ENCODE results near the gene ATOH8.

Gene ATOH8

GRCh38 chr2:85753525-85754312, at the start of gene ATOH8:
ATOH8 (plus strand) TSS chr2:85753991; CDS start chr2:85754190, 199 bp downstream.
- CTCF ChIA-PET, result interaction anchor here (0.9 to 5.5 kb wide), 7 partner anchors 10 to 61 kb away, joined by 3 to 40 read pairs (median 4); no protein-coding TSS in a partner anchor
- H3K27ac ChIP-seq, result peak within 1 kb of the TSS; percentile 10; the same call in 1 of the 2 replicates
- POLR2A ChIA-PET (ENCODE audit: low non-redundant PET), result no interaction called here
- DNase-seq (ENCODE audit: low spot score), result no peak
- no peak for TF ChIP-seq CTCF (conservative IDR thresholded peaks at IDR 0.05; ENCODE audit: low read depth)

GRCh38 chr2:85704038-85704437, 49.8 kb upstream of the ATOH8 start:
- TF ChIP-seq CTCF (conservative IDR thresholded peaks at IDR 0.05; ENCODE audit: low read depth), result no peak
- ChIA-PET CTCF (interaction anchor here (2.7 kb wide), 1 partner anchor 67 kb away, joined by 7 read pairs; no protein-coding TSS in a partner anchor), POLR2A (ENCODE audit: low non-redundant PET) (no interaction called here)
- no peak overlapping the region for H3K27ac ChIP-seq
- DNase-seq (ENCODE audit: low spot score), result no peak

GRCh38 chr2:85704800-85705679, 48.8 kb upstream of the ATOH8 start:
- ChIA-PET CTCF (interaction anchor here (0.6 to 2.7 kb wide), 3 partner anchors 24 to 68 kb away, joined by 3 to 7 read pairs (median 4); no protein-coding TSS in a partner anchor), POLR2A (ENCODE audit: low non-redundant PET) (no interaction called here)
- DNase-seq (ENCODE audit: low spot score), result no peak
- TF ChIP-seq CTCF (conservative IDR thresholded peaks at IDR 0.05; ENCODE audit: low read depth), result no peak
- peak overlapping the region; percentile 75 for H3K27ac ChIP-seq

- DNase-seq (ENCODE audit: low spot score), result peak; percentile 86
- TF ChIP-seq CTCF (conservative IDR thresholded peaks at IDR 0.05; ENCODE audit: low read depth), result no peak
- peak overlapping the region; percentile 75 for H3K27ac ChIP-seq
- ChIA-PET POLR2A (ENCODE audit: low non-redundant PET) (no interaction called here), CTCF (interaction anchor here (0.6 to 2.7 kb wide), 3 partner anchors 23 to 408 kb away, joined by 3 to 7 read pairs (median 3); no protein-coding TSS in a partner anchor)
Measured at GRCh38 chr2:85705680-85706039, 48.1 kb upstream of the ATOH8 start.

- TF ChIP-seq CTCF (conservative IDR thresholded peaks at IDR 0.05; ENCODE audit: low read depth), result no peak
- CTCF ChIA-PET, result interaction anchor here (0.6 to 2.7 kb wide), 4 partner anchors 23 to 408 kb away, joined by 3 to 7 read pairs (median 4); no protein-coding TSS in a partner anchor
- H3K27ac ChIP-seq, result peak overlapping the region; percentile 75
- no peak for DNase-seq (ENCODE audit: low spot score)
- POLR2A ChIA-PET (ENCODE audit: low non-redundant PET), result no interaction called here
Measured at GRCh38 chr2:85706063-85706462, 47.7 kb upstream of the ATOH8 start.
